H4 (cell line): Measurements from ENCODE around the gene MANEA. TPM values are rescaled to one million over a fixed set of nuclear protein-coding genes. Genes with fewer than 3 reads are reported as not detected.

Source experiments
- DNase-seq: peaks from one replicate; pipeline ENCODE4 v3.0.0-alpha.2; 2015; ENCODE audit warnings: low spot score
- total RNA-seq: library from RNA; depleted of rRNA; stranded (reverse); fragments of >200 nt; shearing (Covaris generic); gene quantifications from 2 replicates; pipeline ENCODE4 v1.2.3, GENCODE V29; 2014

Gene MANEA
- total RNA-seq, 1 experiment from 2014 or later, result 12.3 TPM

DNA sequence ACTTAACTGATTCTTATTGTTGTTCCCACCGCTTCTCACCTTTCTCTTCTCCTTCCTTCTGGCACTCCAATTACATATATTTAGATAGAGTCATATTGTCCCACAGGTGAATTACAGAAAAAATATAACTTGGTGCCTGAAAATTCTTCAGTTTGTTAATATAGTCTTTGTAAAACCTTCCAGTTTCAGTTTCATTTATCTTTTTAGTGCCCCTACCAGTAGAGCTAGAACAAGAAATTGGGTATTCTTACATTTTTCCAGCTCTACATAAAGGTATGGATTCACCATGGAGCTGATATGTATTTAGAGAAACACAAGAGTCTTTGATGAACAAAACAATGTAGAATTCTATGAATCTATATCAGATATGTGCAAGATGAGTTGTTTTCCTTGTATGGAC lies 10.7 kb downstream of the MANEA start:
- DNase-seq, result no peak

DNA sequence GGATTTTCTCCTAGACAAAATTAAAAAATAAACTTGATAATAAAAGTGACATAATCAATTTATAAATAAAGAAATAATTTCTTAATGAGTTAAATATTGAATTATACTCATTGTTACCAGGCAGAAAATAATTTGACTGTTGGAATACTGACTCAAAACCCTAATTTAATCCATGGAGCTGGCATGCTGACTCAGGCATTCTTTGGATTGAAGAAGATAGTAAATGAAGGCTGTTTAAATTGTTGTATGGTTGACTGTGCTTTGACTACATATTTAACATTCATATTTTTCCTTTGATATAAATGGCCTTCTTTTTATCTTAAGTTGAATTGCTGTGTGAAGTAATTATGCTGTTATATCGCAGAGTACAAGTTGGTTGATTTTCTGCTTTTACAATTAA lies 11.7 kb downstream of the MANEA start:
- no peak for DNase-seq

DNA sequence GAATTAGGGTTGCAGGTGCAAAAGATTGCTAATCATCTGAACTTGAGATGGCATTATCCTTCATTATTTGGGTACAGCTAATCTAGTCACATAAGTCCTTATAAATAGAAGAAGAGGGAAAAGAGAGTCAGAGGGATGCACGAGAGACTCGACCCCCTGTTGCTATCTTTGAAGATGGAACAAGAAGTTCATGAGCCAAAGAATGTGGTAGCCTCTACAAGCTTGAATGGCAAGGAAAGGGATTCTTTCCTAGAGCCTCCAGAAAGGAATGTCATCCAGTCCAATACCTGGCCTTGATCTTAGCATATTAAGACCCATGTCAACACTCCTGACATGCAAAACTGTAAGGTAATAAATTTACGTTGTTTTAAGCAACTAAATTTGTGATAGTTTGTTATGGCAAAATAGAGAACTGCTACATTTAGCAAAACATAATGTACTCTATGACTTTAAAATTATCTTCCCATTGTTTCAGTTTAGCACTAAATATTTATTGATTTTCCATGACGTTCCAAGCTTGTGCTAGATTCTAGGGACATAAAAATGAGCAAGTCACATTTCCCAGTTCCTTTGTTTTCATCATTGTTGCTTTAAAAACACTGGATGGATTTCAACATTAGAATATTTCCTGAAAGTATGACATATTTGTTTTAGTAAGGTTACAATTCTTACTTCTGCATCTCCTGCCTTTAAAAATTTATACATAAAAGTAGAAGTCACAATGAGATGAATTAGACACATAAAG lies 12.7 kb downstream of the MANEA start:
- DNase-seq, result no peak

DNA sequence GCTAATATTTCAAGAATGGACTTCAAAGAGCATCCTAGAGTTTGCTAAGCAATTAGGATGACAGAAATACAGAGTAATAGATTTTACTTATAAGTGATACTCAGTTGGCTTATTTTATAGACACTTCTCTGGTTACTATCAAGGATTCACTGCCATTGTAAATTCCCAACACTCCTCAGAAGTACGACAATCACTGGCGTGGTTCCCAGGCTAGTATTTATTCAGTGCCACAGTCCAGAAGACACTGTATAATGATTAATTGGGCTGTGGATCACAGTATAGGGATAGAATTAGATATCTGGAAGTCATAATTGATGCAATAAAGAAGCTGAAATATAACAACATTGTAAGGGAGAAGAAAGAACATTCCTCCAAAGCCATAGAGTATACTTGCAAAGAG lies 15.7 kb downstream of the MANEA start:
- no peak for DNase-seq

DNA sequence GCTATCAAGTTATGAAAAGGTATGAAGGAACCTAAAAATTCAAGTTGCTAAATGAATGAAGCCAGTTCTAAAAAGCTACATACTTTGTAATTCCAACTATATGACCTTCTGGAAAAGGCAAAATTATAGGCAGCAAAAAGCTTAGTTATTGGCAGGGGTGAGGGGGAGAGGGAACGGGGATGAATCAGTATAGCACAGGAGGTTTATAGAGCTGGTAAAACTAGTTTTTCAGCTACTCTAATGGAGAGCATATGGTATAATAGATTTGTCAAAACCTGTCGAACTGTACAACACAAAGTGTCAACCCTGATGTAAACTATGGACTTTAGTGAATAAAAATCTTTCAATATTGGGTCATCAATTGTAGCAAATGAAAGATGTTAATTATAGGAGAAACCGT lies 18.7 kb downstream of the MANEA start:
- DNase-seq, result no peak

DNA sequence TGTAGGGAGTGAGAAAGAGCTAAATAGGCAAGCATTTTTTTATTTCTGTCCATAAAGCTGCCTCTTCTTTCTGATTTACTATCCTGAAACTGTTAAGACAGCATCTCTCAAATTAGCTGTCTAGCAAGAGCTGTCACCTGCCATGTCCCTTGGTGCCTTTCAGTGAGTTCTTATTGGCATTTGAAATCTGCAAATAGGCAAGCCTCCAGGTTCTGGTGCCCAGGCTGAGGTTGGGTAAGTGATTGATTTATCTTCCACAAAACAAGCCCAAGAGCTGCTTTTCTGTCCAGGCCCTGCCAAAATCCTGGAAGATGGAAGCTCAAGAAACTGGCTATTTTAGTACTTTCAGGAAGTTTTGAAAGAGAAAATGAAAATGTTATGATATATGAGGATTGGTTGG lies 22.4 kb downstream of the MANEA start:
- DNase-seq, result no peak

DNA sequence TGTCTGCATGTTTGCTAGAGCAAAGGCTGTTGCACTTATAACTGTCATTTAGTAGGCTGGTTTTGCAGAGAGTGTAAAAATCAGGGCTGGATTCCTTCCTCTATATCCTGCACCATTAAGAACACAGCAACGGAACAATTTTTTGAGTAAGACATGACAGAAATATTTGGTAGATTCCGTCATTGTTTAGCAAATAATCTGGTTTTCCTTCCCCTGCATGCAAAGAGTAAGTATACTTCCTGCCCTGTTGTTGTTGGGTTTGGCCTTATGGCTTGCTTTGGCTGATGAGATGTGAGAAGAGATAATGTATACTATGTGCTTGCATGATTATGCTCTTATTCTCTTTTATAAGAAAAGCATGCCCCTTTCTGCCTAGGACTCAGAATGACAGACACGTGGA lies 23.8 kb downstream of the MANEA start:
- peak; percentile 44 for DNase-seq

DNA sequence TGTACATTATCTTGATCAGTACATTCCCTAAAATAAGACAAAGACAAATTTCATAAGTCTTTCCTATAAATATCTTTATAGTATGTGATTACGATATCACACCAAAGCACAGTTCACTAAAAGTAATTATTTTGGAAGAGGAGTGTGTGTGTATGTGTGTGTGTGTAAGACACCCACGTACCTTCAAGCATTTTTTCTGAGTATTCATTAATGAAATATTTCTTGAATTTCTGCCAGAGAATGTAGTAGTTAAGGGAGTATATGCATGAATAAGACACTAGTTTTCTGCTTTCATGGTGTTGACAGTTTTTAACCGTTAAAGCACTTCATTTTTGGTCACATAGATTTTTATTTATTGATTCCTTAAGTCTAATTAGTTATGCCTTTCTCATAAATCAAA lies 36.8 kb downstream of the MANEA start:
- no peak for DNase-seq

DNA sequence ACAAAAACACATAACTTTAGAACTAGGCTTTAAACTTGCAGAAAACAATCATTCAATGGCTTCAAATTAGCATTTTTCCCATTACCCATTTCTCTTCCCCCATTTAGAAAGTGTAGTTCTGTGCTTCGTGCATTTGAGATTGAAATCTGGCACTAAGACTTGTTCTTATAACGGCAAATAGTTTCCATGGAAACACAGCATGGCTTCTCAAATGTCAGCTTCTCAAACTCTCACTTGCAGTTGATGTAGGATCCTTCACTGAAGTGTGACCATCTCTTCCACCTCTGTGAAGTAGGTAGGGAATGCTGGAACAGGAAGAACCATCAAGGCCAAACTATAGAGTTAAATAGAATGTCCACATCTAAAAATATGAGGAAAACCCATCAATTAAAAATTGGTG lies 52.2 kb downstream of the MANEA start:
- DNase-seq, result no peak

DNA sequence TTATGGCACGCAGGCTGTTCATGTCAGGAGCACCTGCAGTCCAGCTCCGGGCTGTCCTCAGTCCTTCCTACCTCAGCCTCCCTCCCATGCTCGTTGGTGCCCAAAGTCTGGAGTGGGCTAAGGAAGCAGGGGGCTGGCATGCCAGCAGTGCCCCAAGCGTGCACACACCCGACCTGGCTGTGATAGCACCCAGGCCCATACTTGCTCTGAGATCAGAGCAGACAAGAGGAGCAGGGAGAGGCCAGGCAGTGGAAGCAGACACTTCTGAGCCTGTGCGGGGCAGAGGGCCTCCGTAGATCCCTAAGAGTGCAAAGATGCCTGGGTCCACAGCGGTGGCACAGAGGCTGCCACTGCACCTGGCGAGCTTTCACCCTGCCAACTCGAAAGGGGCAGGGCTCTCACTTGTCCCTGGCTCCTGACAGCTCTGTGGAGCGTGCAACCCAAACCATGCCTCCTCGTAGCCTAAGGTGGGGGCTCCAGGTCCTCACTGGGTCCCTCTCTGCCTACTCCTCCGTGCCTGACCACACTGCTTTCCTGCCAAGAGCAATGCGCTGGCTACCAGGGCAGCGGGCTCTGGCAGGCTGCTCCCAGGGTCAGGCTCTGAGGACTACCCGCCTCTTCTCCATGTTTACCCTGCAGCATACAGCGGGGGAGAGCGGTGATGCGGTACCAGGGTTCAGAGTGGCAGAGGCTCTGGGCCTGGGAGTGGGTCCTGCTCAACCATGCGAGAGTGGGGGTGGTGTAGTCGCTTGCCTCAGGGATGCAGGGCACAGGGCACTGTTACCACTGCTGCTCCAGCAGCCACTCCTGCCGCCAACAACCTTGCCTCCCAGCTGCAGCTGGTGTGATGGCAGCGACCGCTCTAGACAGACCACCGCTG lies 59.5 kb downstream of the MANEA start:
- DNase-seq, result no peak

DNA sequence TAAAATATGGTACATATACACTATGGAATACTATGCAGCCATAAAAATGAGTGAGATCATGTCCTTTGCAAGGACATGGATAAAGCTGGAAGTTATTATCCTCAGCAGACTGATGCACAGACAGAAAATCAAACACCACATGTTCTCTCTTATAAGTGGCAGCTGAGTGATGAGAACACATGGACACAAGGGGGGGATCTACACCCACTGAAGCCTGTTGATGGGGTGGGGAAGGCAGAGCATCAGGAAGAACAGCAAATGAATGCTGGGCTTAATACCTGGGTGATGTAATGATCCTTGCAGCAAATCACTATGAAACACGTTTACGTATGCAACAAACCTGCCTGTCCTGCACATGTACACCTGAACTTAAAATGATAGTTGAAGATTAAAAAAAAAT lies 71.3 kb downstream of the MANEA start:
- no peak for DNase-seq

DNA sequence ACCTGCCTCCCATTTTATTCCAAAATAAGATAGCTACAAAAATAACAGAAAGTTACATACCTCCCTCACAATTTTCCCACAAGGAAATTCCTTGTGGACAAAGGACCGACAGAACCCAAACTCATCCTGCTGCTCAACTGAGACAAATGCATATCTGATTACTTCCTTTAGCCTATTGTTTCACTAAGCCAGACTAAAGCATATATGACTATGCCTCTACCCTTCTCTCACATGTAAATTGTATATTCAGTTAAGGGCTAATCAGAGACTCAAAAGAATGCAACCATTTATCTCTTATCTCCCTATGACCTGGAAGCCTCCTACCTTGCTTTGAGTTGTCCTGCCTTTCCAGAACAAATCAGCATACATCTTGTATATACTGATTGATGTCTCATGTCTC lies 72.1 kb downstream of the MANEA start:
- no peak for DNase-seq

DNA sequence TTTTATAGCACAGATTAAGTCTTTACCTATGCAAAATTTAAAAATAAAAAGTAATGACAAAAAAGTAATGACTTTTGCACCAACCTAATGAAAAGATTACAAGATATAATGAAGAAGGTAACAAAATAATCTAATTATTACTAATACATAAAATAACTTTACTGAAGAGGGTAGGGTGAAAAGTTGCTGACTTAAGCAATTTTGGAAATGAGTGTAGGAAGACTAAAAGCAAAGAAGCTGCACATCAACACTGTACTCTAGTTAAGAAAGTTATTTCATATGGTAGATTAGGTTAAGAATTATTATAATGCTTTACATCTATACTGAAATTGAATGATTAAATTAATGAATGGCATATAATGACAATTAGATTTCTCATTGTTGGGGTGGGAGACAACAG lies 76.8 kb downstream of the MANEA start:
- DNase-seq, result no peak

DNA sequence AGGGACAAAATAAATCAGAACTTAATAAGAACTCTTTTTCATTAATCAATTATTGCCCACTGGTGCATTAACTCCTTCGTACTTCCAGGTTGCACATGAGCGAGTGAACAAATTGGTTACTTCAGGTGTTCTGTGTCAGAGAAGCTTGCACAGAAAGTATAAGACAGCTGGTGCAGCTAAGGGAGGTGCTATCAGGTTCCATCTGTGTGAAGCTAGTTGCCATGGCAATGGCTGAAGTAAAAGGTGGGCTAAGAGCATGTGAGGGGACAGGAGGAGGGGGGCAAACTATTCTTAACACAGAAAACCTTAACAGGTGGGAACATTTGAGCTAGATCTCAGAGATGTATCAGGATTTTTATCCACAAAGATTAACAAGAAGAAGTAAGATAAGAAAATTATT lies 81.6 kb downstream of the MANEA start:
- DNase-seq, result no peak
